Stimulated activated CD4-positive, alpha-beta T cell treated with anti-CD3 and anti-CD28 coated beads, Interleukin-12 subunit alpha, Interleukin-12 subunit beta, amount 100 ng/mL, for 48 hours (primary cell): Measurements from ENCODE around the gene TDRD1.

Source experiments
- DNase-seq, 3 donors: peaks; one replicate each; pipeline ENCODE4 v3.0.0-alpha.2; 2020; ENCODE audit warnings: low read depth in 2 of 3, low spot score in 1 of 3

The TDRD1 gene

GRCh38 chr10:114234132-114234531 lies 55.0 kb downstream of the TDRD1 start:
- no peak for DNase-seq

GRCh38 chr10:114239117-114239993 lies 60.2 kb downstream of the TDRD1 start, which contains the start of gene VWA2:
VWA2 (plus strand) TSS chr10:114239254; CDS start chr10:114248714, 9,460 bp downstream.
- peak in 2 of 3 donors; percentile 5 to 16 for DNase-seq

- DNase-seq, result no peak
These were observed 60.8 kb downstream of the TDRD1 start for GRCh38 chr10:114239994-114240345.

GRCh38 chr10:114242235-114242634 lies 63.1 kb downstream of the TDRD1 start:
- no peak for DNase-seq

- DNase-seq, result no peak
These were observed 64.5 kb downstream of the TDRD1 start for GRCh38 chr10:114243661-114244060.

GRCh38 chr10:114244126-114244525 lies 65.0 kb downstream of the TDRD1 start:
- DNase-seq, result no peak

GRCh38 chr10:114245121-114245791 lies 66.1 kb downstream of the TDRD1 start:
- no peak for DNase-seq

- DNase-seq, result no peak
These were observed 67.6 kb downstream of the TDRD1 start for GRCh38 chr10:114246679-114247305.

GRCh38 chr10:114250236-114250635 lies 71.1 kb downstream of the TDRD1 start:
- DNase-seq, result no peak

GRCh38 chr10:114250716-114251115 lies 71.6 kb downstream of the TDRD1 start:
- DNase-seq, result no peak

- DNase-seq, result no peak
These were observed 72.9 kb downstream of the TDRD1 start for GRCh38 chr10:114252092-114252491.

GRCh38 chr10:114252883-114253282 lies 73.7 kb downstream of the TDRD1 start:
- no peak for DNase-seq

- DNase-seq, result no peak
These were observed 76.1 kb downstream of the TDRD1 start for GRCh38 chr10:114255227-114255626.

GRCh38 chr10:114256008-114256765 lies 77.0 kb downstream of the TDRD1 start:
- no peak for DNase-seq

GRCh38 chr10:114256822-114257221 lies 77.7 kb downstream of the TDRD1 start:
- DNase-seq, result no peak

GRCh38 chr10:114257498-114257897 lies 78.3 kb downstream of the TDRD1 start:
- DNase-seq, result no peak

- DNase-seq, result no peak
These were observed 79.2 kb downstream of the TDRD1 start for GRCh38 chr10:114258274-114258840.

GRCh38 chr10:114259824-114260223 lies 80.7 kb downstream of the TDRD1 start:
- no peak for DNase-seq

- no peak for DNase-seq
These were observed 81.2 kb downstream of the TDRD1 start for GRCh38 chr10:114260366-114260765.

- DNase-seq, result no peak
These were observed 81.9 kb downstream of the TDRD1 start for GRCh38 chr10:114261076-114261475.

- DNase-seq, result no peak
These were observed 83.3 kb downstream of the TDRD1 start for GRCh38 chr10:114262496-114262895.
